ENCODE measurements around the gene MIAT.

The MIAT gene

DNA sequence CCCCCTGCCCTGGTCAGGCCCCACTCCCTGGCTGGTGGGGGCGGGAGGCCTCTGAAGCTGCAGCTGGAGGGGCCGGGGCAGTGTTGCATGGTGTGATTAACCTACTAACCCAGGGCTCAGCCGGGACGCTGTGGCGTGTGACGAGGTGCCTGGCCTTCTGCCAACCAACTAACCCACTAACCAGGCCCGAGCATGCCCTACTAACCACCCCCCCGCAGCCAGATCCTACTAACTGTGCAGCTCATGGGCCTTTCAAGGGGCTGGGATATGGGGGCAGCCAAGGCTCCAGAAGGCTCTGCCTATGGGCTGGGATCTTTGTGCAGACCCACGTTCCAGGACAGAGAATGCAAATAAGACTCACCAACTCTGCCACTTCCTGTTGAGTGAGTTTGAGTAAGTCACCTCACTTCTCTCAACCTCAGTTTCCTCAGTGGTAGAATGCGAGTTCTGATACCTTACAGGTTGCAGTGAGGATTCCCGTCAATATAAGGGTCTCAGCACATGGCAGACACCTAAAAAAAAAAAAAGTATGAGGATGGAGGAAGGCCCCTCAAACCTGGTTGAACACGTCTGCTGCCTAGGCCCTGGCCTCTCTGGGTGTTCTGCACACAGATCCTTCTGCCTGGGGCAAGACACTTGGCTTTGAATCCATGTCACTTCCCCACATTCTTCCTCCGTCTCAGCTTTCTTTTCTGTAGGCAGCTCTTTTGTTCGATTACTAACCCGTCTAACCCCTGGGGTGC, 14.1 kb downstream of the MIAT start:
- no peaks in the 10 kb centered on the region for H3K36me3 ChIP-seq
- no peaks in the 10 kb centered on the region for H3K9me3 ChIP-seq
- no peak overlapping the region for H3K4me3 ChIP-seq
- TF ChIP-seq, protein P1, sequence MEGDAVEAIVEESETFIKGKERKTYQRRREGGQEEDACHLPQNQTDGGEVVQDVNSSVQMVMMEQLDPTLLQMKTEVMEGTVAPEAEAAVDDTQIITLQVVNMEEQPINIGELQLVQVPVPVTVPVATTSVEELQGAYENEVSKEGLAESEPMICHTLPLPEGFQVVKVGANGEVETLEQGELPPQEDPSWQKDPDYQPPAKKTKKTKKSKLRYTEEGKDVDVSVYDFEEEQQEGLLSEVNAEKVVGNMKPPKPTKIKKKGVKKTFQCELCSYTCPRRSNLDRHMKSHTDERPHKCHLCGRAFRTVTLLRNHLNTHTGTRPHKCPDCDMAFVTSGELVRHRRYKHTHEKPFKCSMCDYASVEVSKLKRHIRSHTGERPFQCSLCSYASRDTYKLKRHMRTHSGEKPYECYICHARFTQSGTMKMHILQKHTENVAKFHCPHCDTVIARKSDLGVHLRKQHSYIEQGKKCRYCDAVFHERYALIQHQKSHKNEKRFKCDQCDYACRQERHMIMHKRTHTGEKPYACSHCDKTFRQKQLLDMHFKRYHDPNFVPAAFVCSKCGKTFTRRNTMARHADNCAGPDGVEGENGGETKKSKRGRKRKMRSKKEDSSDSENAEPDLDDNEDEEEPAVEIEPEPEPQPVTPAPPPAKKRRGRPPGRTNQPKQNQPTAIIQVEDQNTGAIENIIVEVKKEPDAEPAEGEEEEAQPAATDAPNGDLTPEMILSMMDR (IDR thresholded peaks at IDR 0.05): no peak
- intact Hi-C loops (cut with DNase I; ENCODE audit: low total_unique reads): no loop called here
- H3K27me3 ChIP-seq: peaks cover 0 to 20% of the 10 kb centered on the region in 2 donors
- H3K4me1 ChIP-seq: peaks cover 0 to 30% (median 23%) of the 10 kb centered on the region in 4 donors
- DNase-seq: peak; percentile 40 to 78
- H3K27ac ChIP-seq: peak overlapping the region; percentile 90 to 97

DNA sequence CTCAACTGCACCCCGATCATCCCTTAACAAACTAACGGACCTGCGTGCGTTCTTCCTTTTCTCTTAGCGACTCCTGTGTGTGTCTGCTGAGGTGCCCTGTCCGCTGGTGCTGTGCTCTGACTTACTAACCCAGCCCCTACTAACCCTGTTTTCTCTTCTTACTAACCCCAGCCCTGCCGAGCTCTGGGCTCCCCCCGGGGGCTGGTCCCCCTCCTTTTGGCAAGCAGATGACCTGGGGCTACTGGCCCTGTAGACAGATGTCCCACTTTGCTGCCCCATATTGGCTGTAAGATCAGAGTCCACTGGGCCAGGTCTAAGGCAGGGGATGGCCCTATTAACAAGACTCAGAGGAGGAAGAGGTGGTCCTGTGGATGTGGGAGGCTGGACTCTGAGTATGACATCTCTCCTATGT, 14.7 kb downstream of the MIAT start:
- TF ChIP-seq, protein P1 (IDR thresholded peaks at IDR 0.05): no peak
- DNase-seq: no peak
- Histone ChIP-seq H3K27me3 (peaks cover 0 to 14% of the 10 kb centered on the region in 2 donors), H3K36me3 (no peaks in the 10 kb centered on the region), H3K27ac (peak overlapping the region; percentile 90 to 97), H3K9me3 (no peaks in the 10 kb centered on the region), H3K4me3 (peak overlapping the region; percentile 67 to 92), H3K4me1 (peaks cover 0 to 30% (median 23%) of the 10 kb centered on the region in 4 donors)
- intact Hi-C loops (cut with DNase I; ENCODE audit: low total_unique reads): no loop called here

DNA sequence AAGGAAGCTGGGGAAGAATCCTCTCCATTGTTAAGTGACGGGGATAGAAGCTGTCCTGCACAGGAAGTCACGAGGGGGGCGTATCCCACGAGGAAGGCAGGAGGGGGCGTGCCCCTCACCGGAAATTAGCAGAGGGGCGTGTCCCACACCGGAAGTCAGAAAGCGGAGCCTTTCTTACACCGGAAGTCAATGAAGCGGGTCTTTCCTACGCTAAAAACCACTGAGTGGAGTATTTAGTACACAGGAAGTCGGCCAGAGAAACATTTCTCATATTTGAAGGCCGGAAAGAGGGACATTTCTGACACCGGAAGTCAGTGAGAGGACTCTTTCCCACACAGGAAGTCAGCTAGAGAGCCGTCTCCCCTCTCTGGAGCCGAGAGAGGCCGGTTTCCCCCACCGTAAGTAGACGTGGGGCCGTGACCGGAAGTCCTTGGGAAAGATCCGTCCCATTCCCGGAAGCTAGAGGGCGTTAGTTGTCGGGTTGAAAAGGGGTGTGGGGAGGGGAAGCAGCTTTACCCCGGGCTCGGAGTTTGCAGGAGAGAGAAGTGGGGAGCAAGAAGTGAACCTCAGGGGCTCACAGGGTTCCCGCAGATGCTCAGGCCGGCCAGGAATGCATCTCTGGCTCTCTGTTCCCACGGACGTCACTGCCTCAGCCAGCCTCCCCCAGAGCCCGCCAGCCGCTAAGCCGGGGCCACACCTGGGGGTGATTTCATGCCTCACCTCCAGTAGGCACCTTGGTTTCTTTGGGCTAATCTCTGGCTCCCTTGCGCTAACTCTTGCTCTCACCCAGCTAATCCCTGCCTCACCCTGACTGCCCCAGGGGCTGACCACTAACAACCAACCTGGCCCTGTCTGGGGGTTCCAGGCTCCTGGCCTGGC, 15.4 kb downstream of the MIAT start:
- intact Hi-C loops (cut with DNase I; ENCODE audit: low total_unique reads): no loop called here
- peaks cover 0 to 7% of the 10 kb centered on the region in 2 donors for H3K27me3 ChIP-seq

DNA sequence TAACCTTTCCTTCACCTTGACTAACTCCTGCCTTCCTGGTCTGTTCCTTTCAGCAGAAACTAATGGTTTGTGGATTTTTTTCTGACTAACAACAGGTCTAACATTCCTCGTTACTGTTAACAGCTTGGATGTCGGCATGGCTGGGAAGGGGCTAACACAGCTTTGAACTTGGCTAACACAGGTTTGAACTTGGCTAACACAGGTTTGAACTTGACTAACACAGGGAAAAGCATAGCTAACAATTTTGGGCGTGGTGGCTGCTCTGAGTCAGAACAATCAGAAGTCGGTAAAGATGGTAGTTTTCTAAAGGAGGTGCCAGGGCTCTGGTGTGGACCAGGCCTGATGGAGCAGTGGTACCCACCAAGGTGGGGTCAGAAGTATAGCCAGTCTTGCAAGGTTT, 16.1 kb downstream of the MIAT start:
- Histone ChIP-seq H3K4me3 (peak overlapping the region; percentile 67 to 92), H3K36me3 (no peaks in the 10 kb centered on the region), H3K27me3 (peaks cover 0 to under 1% of the 10 kb centered on the region in 2 donors), H3K4me1 (peaks cover 0 to 30% (median 23%) of the 10 kb centered on the region in 4 donors), H3K9me3 (no peaks in the 10 kb centered on the region), H3K27ac (peak overlapping the region; percentile 90 to 97)
- DNase-seq: no peak
- TF ChIP-seq, protein P1 (IDR thresholded peaks at IDR 0.05): no peak
- intact Hi-C loops (cut with DNase I; ENCODE audit: low total_unique reads): no loop called here

More for the DNA sequence above, 15.4 kb downstream of the MIAT start:
- peak; percentile 94 to 96 for DNase-seq
- Histone ChIP-seq H3K27ac (peak overlapping the region; percentile 90 to 97), H3K9me3 (no peaks in the 10 kb centered on the region), H3K4me1 (peaks cover 0 to 30% (median 23%) of the 10 kb centered on the region in 4 donors), H3K36me3 (no peaks in the 10 kb centered on the region), H3K4me3 (peak overlapping the region; percentile 67 to 92)
- TF ChIP-seq, protein P1 (IDR thresholded peaks at IDR 0.05): peak in 1 of 2 experiments; percentile 39

DNA sequence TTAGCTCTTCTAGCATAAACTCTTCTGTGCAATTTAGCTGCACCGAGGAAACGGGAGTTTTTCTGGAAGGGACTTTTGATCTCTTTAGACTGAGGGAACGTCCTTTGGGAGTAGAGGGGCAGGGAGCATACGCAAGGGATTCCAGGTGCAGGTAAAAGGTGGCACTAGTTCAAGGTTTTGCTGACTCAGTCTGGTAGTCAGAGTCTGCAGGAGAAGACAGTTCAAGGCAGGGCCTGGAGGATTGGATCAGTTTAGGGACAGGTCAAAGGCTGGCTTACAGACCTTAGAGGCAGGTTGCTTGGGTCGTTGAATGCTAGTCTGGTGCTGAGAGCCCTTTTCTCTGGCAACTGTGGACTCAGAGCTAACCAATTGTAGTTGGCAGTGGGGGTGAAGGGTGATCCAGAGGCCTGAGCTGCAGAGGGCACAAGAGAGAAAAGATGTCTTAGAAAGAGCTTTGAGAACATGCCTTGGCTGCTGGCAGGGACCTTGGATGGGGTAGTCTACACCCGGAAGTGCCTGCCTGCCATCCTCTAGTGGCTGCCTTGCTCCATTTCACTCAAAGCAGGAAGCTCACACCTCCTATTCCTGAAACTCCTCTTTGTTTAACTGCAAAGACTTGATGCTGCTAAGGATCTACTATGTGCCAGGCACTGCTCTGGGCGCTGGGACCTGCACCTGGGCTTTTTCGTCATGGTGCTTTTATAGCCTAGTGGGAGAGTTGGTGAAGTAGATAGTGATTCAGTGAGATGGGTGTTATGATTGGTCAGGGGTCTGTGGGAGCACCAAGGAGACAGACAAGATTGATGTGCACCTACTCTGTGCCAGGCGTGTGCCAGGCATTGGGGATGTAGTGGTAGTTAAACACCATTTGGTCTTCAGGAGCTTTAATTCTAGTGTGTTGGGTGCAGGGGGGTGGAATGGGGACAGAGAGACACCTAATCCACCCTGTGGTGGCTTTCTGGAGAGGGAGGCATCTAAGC, 17.1 kb downstream of the MIAT start:
- Histone ChIP-seq H3K27ac (no peak overlapping the region), H3K4me1 (peaks cover 0 to 37% (median 23%) of the 10 kb centered on the region in 4 donors), H3K4me3 (peak overlapping the region; percentile 67 to 92), H3K27me3 (no peaks in the 10 kb centered on the region), H3K36me3 (no peaks in the 10 kb centered on the region), H3K9me3 (no peaks in the 10 kb centered on the region)
- DNase-seq: no peak
- TF ChIP-seq, protein P1 (IDR thresholded peaks at IDR 0.05): no peak
- intact Hi-C loops (cut with DNase I; ENCODE audit: low total_unique reads): no loop called here

All from tibial artery (tissue), 4 donors.